IMR-90 (cell line): Measurements from ENCODE around the gene PLCB3. TPM values are rescaled to one million over a fixed set of nuclear protein-coding genes. Genes with fewer than 3 reads are reported as not detected.

Source experiments
- ATAC-seq: fragments of 200-7000 bp; cut with Tn5 transposase; 2 replicates; pipeline ENCODE4 v1.9.1; 2020; ENCODE audit warnings: low read depth, mild to moderate bottlenecking, moderate library complexity
- BruUV-seq: library from RNA; stranded (reverse); fragments of 400-500 nt; replicated peaks from 2 replicates; lab custom pipeline; 2021; lab: Mats Ljungman, UMichigan
- CTCF ChIA-PET: fragments of 300-600 bp; formaldehyde crosslinking; extraction: SDS; loops from one replicate; lab custom pipeline; 2021; ENCODE audit warnings: antibody characterized with exemption; lab: Yijun Ruan, JAX
- POLR2A ChIA-PET: fragments of 300-600 bp; sonication (Branson Sonifier 250); formaldehyde crosslinking; loops from one replicate; lab custom pipeline; 2022; ENCODE audit warnings: antibody characterized with exemption; ENCODE audit not compliant: unreplicated experiment; lab: Charles Lee
- DNase-seq: peaks from one replicate; pipeline ENCODE4 v3.0.0; 2013
- H2AFZ ChIP-seq: replicated peaks from 2 replicates; pipeline ENCODE3; 2013; ENCODE audit warnings: low read length, mild to moderate bottlenecking; ENCODE audit not compliant: poor library complexity
- H2AK5ac ChIP-seq: 2 replicates; pipeline ENCODE4 v1.6.1; 2013; ENCODE audit warnings: low read depth, low read length, inconsistent platforms
- H2AK9ac ChIP-seq: replicated peaks from 2 replicates; pipeline ENCODE3; 2013; ENCODE audit warnings: mild to moderate bottlenecking, low read depth, low read length, moderate library complexity; ENCODE audit not compliant: poor library complexity
- H2BK120ac ChIP-seq: 2 replicates; pipeline ENCODE4 v1.6.1; 2013; ENCODE audit warnings: low read depth, low read length, inconsistent platforms
- H2BK15ac ChIP-seq: 3 replicates; pipeline ENCODE4 v1.6.1; 2013; ENCODE audit warnings: low read depth, low read length, inconsistent platforms
- H2BK20ac ChIP-seq: 2 replicates; pipeline ENCODE4 v1.6.1; 2013; ENCODE audit warnings: low read depth, mild to moderate bottlenecking, inconsistent platforms, low read length, moderate library complexity
- H2BK5ac ChIP-seq: 2 replicates; pipeline ENCODE4 v1.6.1; 2013; ENCODE audit warnings: mild to moderate bottlenecking, low read depth, low read length, inconsistent platforms; ENCODE audit not compliant: poor library complexity, severe bottlenecking
- H3K14ac ChIP-seq: replicated peaks from 2 replicates; pipeline ENCODE4 v1.6.1; 2013; ENCODE audit warnings: low read depth, low read length, inconsistent platforms
- H3K18ac ChIP-seq: 2 replicates; pipeline ENCODE4 v1.6.1; 2013; ENCODE audit warnings: low read depth, low read length, control low read depth
- H3K23ac ChIP-seq: 2 replicates; pipeline ENCODE4 v1.6.1; 2013; ENCODE audit warnings: low read depth, low read length, inconsistent platforms
- H3K27ac ChIP-seq: 2 replicates; pipeline ENCODE4 v1.5.1; 2013; ENCODE audit warnings: mild to moderate bottlenecking, control low read depth, low read length; ENCODE audit not compliant: insufficient read depth
- H3K27me3 ChIP-seq: 2 replicates; pipeline ENCODE4 v1.6.1; 2013; ENCODE audit warnings: low read length; ENCODE audit not compliant: control insufficient read depth, insufficient read depth
- H3K36me3 ChIP-seq: 2 replicates; pipeline ENCODE4 v1.6.1; 2013; ENCODE audit warnings: low read length, mixed read lengths; ENCODE audit not compliant: control insufficient read depth, insufficient read depth
- H3K4ac ChIP-seq: 2 replicates; pipeline ENCODE4 v1.6.1; 2013; ENCODE audit warnings: low read depth, low read length, inconsistent platforms
- H3K4me1 ChIP-seq: 2 replicates; pipeline ENCODE4 v1.6.1; 2013; ENCODE audit warnings: low read length, mixed read lengths; ENCODE audit not compliant: control insufficient read depth, insufficient read depth
- H3K4me2 ChIP-seq: 2 replicates; pipeline ENCODE4 v1.6.1; 2013; ENCODE audit warnings: low read depth, mild to moderate bottlenecking, control low read depth, low read length, moderate library complexity
- H3K4me3 ChIP-seq: 2 replicates; pipeline ENCODE4 v1.5.1; 2013; ENCODE audit warnings: low read depth, mild to moderate bottlenecking, control low read depth, low read length, moderate library complexity; ENCODE audit not compliant: insufficient read depth
- H3K56ac ChIP-seq: 2 replicates; pipeline ENCODE4 v1.6.1; 2013; ENCODE audit warnings: low read length, inconsistent platforms; ENCODE audit not compliant: insufficient read depth; ENCODE audit errors: extremely low read depth
- H3K79me1 ChIP-seq, 2 experiments: 2 replicates each; pipeline ENCODE4 v1.6.1; 2013; ENCODE audit warnings: low read length in 2 of 2, inconsistent platforms in 1 of 2, low read depth in 1 of 2
- H3K9ac ChIP-seq: 2 replicates; pipeline ENCODE4 v1.6.1; 2013; ENCODE audit warnings: low read depth, low read length, control low read depth
- H3K9me1 ChIP-seq: 2 replicates; pipeline ENCODE4 v1.6.1; 2013; ENCODE audit warnings: low read length, inconsistent platforms; ENCODE audit not compliant: insufficient read depth
- H3K9me3 ChIP-seq: 2 replicates; pipeline ENCODE4 v1.6.1; 2013; ENCODE audit warnings: low read length; ENCODE audit not compliant: control insufficient read depth, insufficient read depth
- H4K20me1 ChIP-seq: 2 replicates; pipeline ENCODE4 v1.6.1; 2013; ENCODE audit warnings: low read length, inconsistent platforms; ENCODE audit not compliant: insufficient read depth
- H4K5ac ChIP-seq: 2 replicates; pipeline ENCODE4 v1.6.1; 2013; ENCODE audit warnings: mild to moderate bottlenecking, low read depth, low read length, control low read depth
- H4K8ac ChIP-seq, 2 experiments: 2 replicates each; pipeline ENCODE4 v1.6.1; 2013; ENCODE audit warnings: low read depth in 2 of 2, low read length in 2 of 2, control low read depth in 1 of 2, inconsistent platforms in 1 of 2
- H4K91ac ChIP-seq: 2 replicates; pipeline ENCODE4 v1.6.1; 2013; ENCODE audit warnings: low read depth, low read length, inconsistent platforms; ENCODE audit not compliant: insufficient read depth
- BHLHE40 ChIP-seq: fragments of 150-350 bp; IDR thresholded peaks from 2 replicates; pipeline ENCODE4 v1.6.1; 2016; ENCODE audit warnings: mild to moderate bottlenecking, low read depth, low read length
- CEBPB ChIP-seq: IDR thresholded peaks from 2 replicates; pipeline ENCODE4 v1.6.1; 2012; ENCODE audit warnings: low read depth, low read length, improper control_type of control experiment
- CHD1 ChIP-seq: IDR thresholded peaks from 2 replicates; pipeline ENCODE4 v1.6.1; 2012; ENCODE audit warnings: low read depth, low read length, improper control_type of control experiment
- CTCF ChIP-seq: conservative IDR thresholded peaks from 2 replicates; pipeline ENCODE4 v1.5.1; 2012; ENCODE audit warnings: mild to moderate bottlenecking, low read depth, low read length, improper control_type of control experiment
- ELK1 ChIP-seq: fragments of 150-350 bp; IDR thresholded peaks from 2 replicates; pipeline ENCODE4 v1.6.1; 2016; ENCODE audit warnings: low read depth, mild to moderate bottlenecking, low read length, moderate library complexity, borderline replicate concordance
- FOS ChIP-seq: fragments of 150-350 bp; IDR thresholded peaks from 2 replicates; pipeline ENCODE4 v1.6.1; 2016; ENCODE audit warnings: low read depth, low read length
- MAFK ChIP-seq: IDR thresholded peaks from 2 replicates; pipeline ENCODE4 v1.6.1; 2012; ENCODE audit warnings: low read depth, low read length, improper control_type of control experiment
- MAZ ChIP-seq: IDR thresholded peaks from 2 replicates; pipeline ENCODE4 v1.6.1; 2012; ENCODE audit warnings: low read depth, mild to moderate bottlenecking, low read length, improper control_type of control experiment, moderate library complexity, borderline replicate concordance
- MXI1 ChIP-seq: IDR thresholded peaks from 2 replicates; pipeline ENCODE4 v1.6.1; 2012; ENCODE audit warnings: low read depth, mild to moderate bottlenecking, low read length, moderate library complexity, borderline replicate concordance
- NFE2L2 ChIP-seq: fragments of 150-350 bp; IDR thresholded peaks from 2 replicates; pipeline ENCODE4 v1.6.1; 2016; ENCODE audit warnings: low read depth, mild to moderate bottlenecking, low read length
- POLR2A ChIP-seq: IDR thresholded peaks from 2 replicates; pipeline ENCODE4 v1.6.1; 2012; ENCODE audit warnings: mild to moderate bottlenecking, low read depth, low read length
- RAD21 ChIP-seq: IDR thresholded peaks from 2 replicates; pipeline ENCODE4 v1.6.1; 2012; ENCODE audit warnings: low read length, improper control_type of control experiment
- RCOR1 ChIP-seq: IDR thresholded peaks from 2 replicates; pipeline ENCODE4 v1.6.1; 2012; ENCODE audit warnings: mild to moderate bottlenecking, low read length, improper control_type of control experiment; ENCODE audit not compliant: insufficient replicate concordance
- RFX5 ChIP-seq: IDR thresholded peaks from 2 replicates; pipeline ENCODE4 v1.8.0; 2012; ENCODE audit warnings: low read depth, mild to moderate bottlenecking, low read length, moderate library complexity
- SMC3 ChIP-seq: fragments of 150-350 bp; IDR thresholded peaks from 2 replicates; pipeline ENCODE4 v1.6.1; 2016; ENCODE audit warnings: low read depth, mild to moderate bottlenecking, antibody characterized with exemption, low read length, moderate library complexity
- USF2 ChIP-seq: fragments of 150-350 bp; IDR thresholded peaks from 2 replicates; pipeline ENCODE4 v1.6.1; 2017; ENCODE audit warnings: mild to moderate bottlenecking, antibody characterized with exemption, low read length, low read depth
- WGBS, 2 experiments: methylation state at CpG; one replicate each; pipeline versions ENCODE4 v1.1.5 to v1.1.7; 2013; ENCODE audit warnings: missing lambda C conversion rate in 2 of 2; ENCODE audit not compliant: insufficient read length in 1 of 2; ENCODE audit errors: extremely low coverage in 2 of 2; 5-methylcytosine and 5-hydroxymethylcytosine counted together
- dilution Hi-C: fragments of 300-500 bp; cut with HindIII; formaldehyde crosslinking; loops from one replicate; pipeline ENCODE4 v1.14.3; 2018; ENCODE audit warnings: low sequenced_read_pairs; ENCODE audit not compliant: unreplicated experiment
- in situ Hi-C: fragments of 300-500 bp; cut with MboI; formaldehyde crosslinking; loops from 3 replicates; pipeline ENCODE4 v1.14.3; 2019; ENCODE audit warnings: low sequenced_read_pairs, inconsistent platforms, mixed read lengths
- intact Hi-C: fragments of 100-400 bp; cut with micrococcal nuclease; formaldehyde crosslinking; loops from 2 replicates; pipeline ENCODE4 v1.10.0; 2022
- polyA plus RNA-seq, 3 experiments: library from polyadenylated mRNA; depleted of rRNA; stranded (reverse); fragments of >200 nt; gene quantifications; 2 replicates each; pipeline ENCODE4 v1.2.3, GENCODE V29; 2012; ENCODE audit warnings: low replicate concordance in 1 of 3
- total RNA-seq: library from RNA; depleted of rRNA; stranded (reverse); fragments of >200 nt; gene quantifications from 2 replicates; pipeline ENCODE4 v1.2.3, GENCODE V29; 2012

The PLCB3 gene
- total and polyA plus RNA-seq, 2 of the 4 experiments (the other 2 are of a cell fraction): 23.9 to 24.9 TPM

- H2BK20ac ChIP-seq: no peak overlapping the region
- dilution Hi-C loops: no loop called here
These were observed 37.0 kb downstream of the PLCB3 start for GRCh38 chr11:64288353-64288750.

More at GRCh38 chr11:64288353-64288750, 37.0 kb downstream of the PLCB3 start:
- H3K23ac ChIP-seq: no peak overlapping the region
- H3K9ac ChIP-seq: no peak overlapping the region
- BruUV-seq: no TSS peak
- H3K18ac ChIP-seq: no peak overlapping the region
- no peak overlapping the region for H2BK15ac ChIP-seq
- H2AFZ ChIP-seq: no peak overlapping the region
- in situ Hi-C loops (no loop called here), intact Hi-C loops (no loop called here)
- DNase-seq (no peak), ATAC-seq (no peak)
- no peak overlapping the region for H4K5ac ChIP-seq
- H3K27ac ChIP-seq: no peak overlapping the region
- H4K20me1 ChIP-seq: peaks cover 5% of the 10 kb centered on the region; the same call in 1 of the 2 replicates
- no peak overlapping the region for H2BK120ac ChIP-seq
- H2AK9ac ChIP-seq: no peak overlapping the region
- WGBS, 2 experiments: 100% methylated on average over 1 of the region's 9 CpGs; no CpG with 5 or more reads in 1 of the 2 experiments
- POLR2A ChIA-PET: no interaction called here
- no peak overlapping the region for H3K4ac ChIP-seq
- H3K4me2 ChIP-seq: no peak overlapping the region
- no peak overlapping the region for H3K56ac ChIP-seq
- no peaks in the 10 kb centered on the region for H3K36me3 ChIP-seq
- TF ChIP-seq CEBPB (no peak), RCOR1 (no peak), USF2 (no peak), MAZ (no peak), POLR2A (no peak), CHD1 (no peak), NFE2L2 (no peak), BHLHE40 (no peak), MXI1 (no peak), CTCF (no peak), MAFK (no peak), ELK1 (no peak), FOS (no peak), RAD21 (no peak), SMC3 (no peak), RFX5 (no peak)
- H3K9me3 ChIP-seq: no peaks in the 10 kb centered on the region
- H4K91ac ChIP-seq: no peak overlapping the region
- CTCF ChIA-PET: no interaction called here
- H2AK5ac ChIP-seq: no peak overlapping the region
- H3K27me3 ChIP-seq: peaks cover 33% of the 10 kb centered on the region
- H3K4me3 ChIP-seq: no peak overlapping the region
- peaks cover 13 to 25% of the 10 kb centered on the region in 2 experiments for H3K79me1 ChIP-seq
- no peak overlapping the region for H3K14ac ChIP-seq
- peaks cover 11% of the 10 kb centered on the region for H3K4me1 ChIP-seq
- no peak overlapping the region for H4K8ac ChIP-seq
- H3K9me1 ChIP-seq: peaks cover 1% of the 10 kb centered on the region; the same call in 1 of the 2 replicates
- no peak overlapping the region for H2BK5ac ChIP-seq
